CD14-positive monocyte (primary cell): ENCODE measurements around the gene SLC27A2. TPM values are rescaled to one million over a fixed set of nuclear protein-coding genes. Genes with fewer than 3 reads are reported as not detected.

Source experiments
- DNase-seq, 3 donors: peaks; one replicate each; pipeline ENCODE4 v3.0.0-alpha.2; 2011 to 2022
- H2AFZ ChIP-seq: 2 replicates; pipeline ENCODE4 v1.6.0; 2012; ENCODE audit warnings: mild to moderate bottlenecking, low read depth, low read length, inconsistent platforms; ENCODE audit not compliant: insufficient read depth, poor library complexity, severe bottlenecking
- H3K27ac ChIP-seq, 2 donors: 1 replicate in 1 of 2; 2 replicates in 1 of 2; pipeline ENCODE4 v1.5.1; 2012 to 2013; ENCODE audit warnings: low read length in 2 of 2, control low read depth in 1 of 2, inconsistent platforms in 1 of 2, low read depth in 1 of 2, mild to moderate bottlenecking in 1 of 2
- H3K27me3 ChIP-seq, 2 donors: one replicate each; pipeline versions ENCODE4 v1.6.0 to v1.6.1; 2011 to 2013; ENCODE audit warnings: low read length in 2 of 2; ENCODE audit not compliant: control insufficient read depth in 2 of 2, insufficient read depth in 2 of 2
- H3K36me3 ChIP-seq, 2 donors: replicated peaks in 1 of 2; 1 replicate in 1 of 2; 2 replicates in 1 of 2; pipeline versions ENCODE4 v1.5.1 to v1.6.1; 2012 to 2013; ENCODE audit warnings: low read length in 2 of 2, control low read depth in 1 of 2, inconsistent platforms in 1 of 2, mild to moderate bottlenecking in 1 of 2; ENCODE audit not compliant: insufficient read depth in 2 of 2, control insufficient read depth in 1 of 2
- H3K4me1 ChIP-seq, 2 donors: 1 replicate in 1 of 2; 2 replicates in 1 of 2; pipeline versions ENCODE4 v1.5.1 to v1.6.1; 2012 to 2013; ENCODE audit warnings: low read length in 2 of 2, control low read depth in 1 of 2, inconsistent platforms in 1 of 2, mild to moderate bottlenecking in 1 of 2, moderate library complexity in 1 of 2; ENCODE audit not compliant: insufficient read depth in 2 of 2, control insufficient read depth in 1 of 2
- H3K4me2 ChIP-seq: replicated peaks from 2 replicates; pipeline ENCODE3; 2012; ENCODE audit warnings: low read length, moderate library complexity, mild to moderate bottlenecking; ENCODE audit not compliant: poor library complexity, severe bottlenecking; ENCODE audit errors: extremely low read depth
- H3K4me3 ChIP-seq, 3 experiments: fragments of 200-600 bp in 1 of 3; sonication (generic) in 1 of 3; replicated peaks in 1 of 3; 1 replicate in 2 of 3; 2 replicates in 1 of 3; pipeline ENCODE4 v1.5.1; 2011 to 2013; ENCODE audit warnings: low read length in 3 of 3, mild to moderate bottlenecking in 3 of 3, control low read depth in 2 of 3, low read depth in 2 of 3, inconsistent platforms in 1 of 3, moderate library complexity in 1 of 3
- H3K79me2 ChIP-seq: 2 replicates; pipeline ENCODE4 v1.6.0; 2012; ENCODE audit warnings: mild to moderate bottlenecking, control low read depth, inconsistent platforms, low read length, moderate library complexity; ENCODE audit not compliant: insufficient read depth
- H3K9ac ChIP-seq: 2 replicates; pipeline ENCODE4 v1.6.0; 2017; ENCODE audit warnings: low read length, mild to moderate bottlenecking; ENCODE audit not compliant: insufficient read depth, poor library complexity, severe bottlenecking
- H3K9me3 ChIP-seq, 2 donors: replicated peaks in 1 of 2; 1 replicate in 1 of 2; 2 replicates in 1 of 2; pipeline versions ENCODE4 v1.5.1 to v1.6.1; 2012 to 2013; ENCODE audit warnings: low read length in 2 of 2, control low read depth in 1 of 2; ENCODE audit not compliant: control insufficient read depth in 1 of 2, insufficient read depth in 1 of 2
- H4K20me1 ChIP-seq: 2 replicates; pipeline ENCODE4 v1.6.0; 2012; ENCODE audit warnings: mild to moderate bottlenecking, low read length, control low read depth, moderate library complexity; ENCODE audit not compliant: insufficient read depth
- H3K27ac Mint-ChIP-seq, 7 donors: one replicate each; pipeline ENCODE4 v1.8.0; 2020; ENCODE audit warnings: mild to moderate bottlenecking in 7 of 7, mixed read lengths in 7 of 7, moderate library complexity in 6 of 7, inconsistent platforms in 2 of 7
- H3K27me3 Mint-ChIP-seq, 3 donors: one replicate each; pipeline ENCODE4 v1.8.0; 2021 to 2022; ENCODE audit warnings: low read depth in 3 of 3, mild to moderate bottlenecking in 3 of 3, mixed read lengths in 3 of 3, moderate library complexity in 3 of 3, inconsistent platforms in 1 of 3
- H3K36me3 Mint-ChIP-seq, 2 donors: one replicate each; pipeline ENCODE4 v1.8.0; 2020; ENCODE audit warnings: mixed read lengths in 2 of 2, inconsistent platforms in 1 of 2, mild to moderate bottlenecking in 1 of 2
- H3K4me1 Mint-ChIP-seq: one replicate; pipeline ENCODE4 v1.8.0; 2020; ENCODE audit warnings: mild to moderate bottlenecking, mixed read lengths
- H3K4me3 Mint-ChIP-seq, 2 donors: one replicate each; pipeline ENCODE4 v1.8.0; 2020; ENCODE audit warnings: mild to moderate bottlenecking in 2 of 2, mixed read lengths in 2 of 2, moderate library complexity in 1 of 2
- H3K9me3 Mint-ChIP-seq, 7 donors: one replicate each; pipeline ENCODE4 v1.8.0; 2020 to 2022; ENCODE audit warnings: mixed read lengths in 7 of 7, mild to moderate bottlenecking in 6 of 7, moderate library complexity in 6 of 7, inconsistent platforms in 2 of 7
- CTCF ChIP-seq: fragments of 200-600 bp; IDR thresholded peaks from one replicate; pipeline ENCODE4 v1.8.0; 2022; ENCODE audit warnings: antibody characterized with exemption, mild to moderate bottlenecking
- WGBS: methylation state at CpG from one replicate; pipeline ENCODE4 v1.1.5; 2013; ENCODE audit warnings: missing lambda C conversion rate; ENCODE audit not compliant: insufficient coverage; 5-methylcytosine and 5-hydroxymethylcytosine counted together
- intact Hi-C, 2 donors: fragments of 100-400 bp; cut with micrococcal nuclease; formaldehyde crosslinking; loops; one replicate each; pipeline versions ENCODE4 v1.15.0 to v1.15.1; 2023
- polyA plus RNA-seq, 3 donors: library from polyadenylated mRNA; depleted of rRNA in 1 of 3; unstranded in 2 of 3; stranded (reverse) in 1 of 3; fragments of 300-500 nt in 2 of 3; fragments of >200 nt in 1 of 3; fragmentation: Illumina TruSeq in 2 of 3; gene quantifications; 1 replicate in 2 of 3; 2 replicates in 1 of 3; pipeline ENCODE4 v1.2.3, GENCODE V29; 2012 to 2021

Gene SLC27A2
- polyA plus RNA-seq, 3 donors = 0.13 TPM; not detected in 2

GRCh38 chr15:50225057-50225456 lies 43.1 kb downstream of the SLC27A2 start:
- Mint-ChIP-seq H3K9me3 (peaks cover 0 to 2% (median 0%) of the 10 kb centered on the region in 7 donors), H3K36me3 (peaks cover 3 to 4% of the 10 kb centered on the region in 2 donors), H3K4me1 (no peaks in the 10 kb centered on the region), H3K4me3 (no peak overlapping the region), H3K27me3 (no peaks in the 10 kb centered on the region), H3K27ac (no peak overlapping the region)
- no peak for TF ChIP-seq CTCF
- no peaks in the 10 kb centered on the region for H3K27me3 ChIP-seq
- no peak overlapping the region for H3K4me3 ChIP-seq
- no peaks in the 10 kb centered on the region for H3K36me3 ChIP-seq
- no peak overlapping the region for H3K4me2 ChIP-seq
- no peaks in the 10 kb centered on the region for H4K20me1 ChIP-seq
- intact Hi-C loops = no loop called here
- no peak overlapping the region for H2AFZ ChIP-seq
- H3K9ac ChIP-seq = no peak overlapping the region
- no peak overlapping the region for H3K27ac ChIP-seq
- H3K9me3 ChIP-seq = no peaks in the 10 kb centered on the region
- no peak for DNase-seq
- no peaks in the 10 kb centered on the region for H3K4me1 ChIP-seq
- WGBS = no CpG with 5 or more reads among the region's 1 CpG
- H3K79me2 ChIP-seq = no peaks in the 10 kb centered on the region

- Histone ChIP-seq H3K9ac (no peak overlapping the region), H3K9me3 (no peaks in the 10 kb centered on the region), H3K27me3 (no peaks in the 10 kb centered on the region), H2AFZ (no peak overlapping the region), H3K27ac (no peak overlapping the region), H3K4me3 (no peak overlapping the region), H3K36me3 (no peaks in the 10 kb centered on the region), H4K20me1 (no peaks in the 10 kb centered on the region), H3K4me2 (no peak overlapping the region), H3K4me1 (no peaks in the 10 kb centered on the region), H3K79me2 (no peaks in the 10 kb centered on the region)
- peaks cover 0 to 2% (median 0%) of the 10 kb centered on the region in 7 donors for H3K9me3 Mint-ChIP-seq
- no peak for TF ChIP-seq CTCF
- H3K4me1 Mint-ChIP-seq = no peaks in the 10 kb centered on the region
- intact Hi-C loops = no loop called here
- peaks cover 3 to 4% of the 10 kb centered on the region in 2 donors for H3K36me3 Mint-ChIP-seq
- no peak overlapping the region for H3K4me3 Mint-ChIP-seq
- no CpG with 5 or more reads among the region's 3 CpGs for WGBS
- H3K27me3 Mint-ChIP-seq = no peaks in the 10 kb centered on the region
- no peak overlapping the region for H3K27ac Mint-ChIP-seq
- no peak for DNase-seq
These were observed 43.9 kb downstream of the SLC27A2 start for GRCh38 chr15:50225938-50226337.
